ENCODE data around the gene EFCAB6.

Gene EFCAB6

GRCh38 chr22:43571181-43571580 is 240.9 kb downstream of the EFCAB6 start:
- no peak for FAIRE-seq
- no peak for TF ChIP-seq POLR2A (IDR thresholded peaks at IDR 0.05; ENCODE audit: low read depth, low read length)
- TF ChIP-seq TAF1 (IDR thresholded peaks at IDR 0.05; ENCODE audit: borderline replicate concordance, low read depth, low read length): no peak
- TF ChIP-seq POLR2AphosphoS5 (IDR thresholded peaks at IDR 0.05; ENCODE audit: low read depth, low read length): no peak
- no peak for DNase-seq (ENCODE audit: insufficient read length)

GRCh38 chr22:43570531-43571165 is 241.5 kb downstream of the EFCAB6 start:
- no peak for FAIRE-seq
- DNase-seq (ENCODE audit: insufficient read length): no peak
- TF ChIP-seq TAF1 (IDR thresholded peaks at IDR 0.05; ENCODE audit: borderline replicate concordance, low read depth, low read length) (no peak), POLR2AphosphoS5 (IDR thresholded peaks at IDR 0.05; ENCODE audit: low read depth, low read length) (no peak), POLR2A (IDR thresholded peaks at IDR 0.05; ENCODE audit: low read depth, low read length) (no peak)

- TF ChIP-seq POLR2A (IDR thresholded peaks at IDR 0.05; ENCODE audit: low read depth, low read length) (no peak), TAF1 (IDR thresholded peaks at IDR 0.05; ENCODE audit: borderline replicate concordance, low read depth, low read length) (no peak), POLR2AphosphoS5 (IDR thresholded peaks at IDR 0.05; ENCODE audit: low read depth, low read length) (no peak)
- no peak for FAIRE-seq
- no peak for DNase-seq (ENCODE audit: insufficient read length)
These were observed 243.0 kb downstream of the EFCAB6 start for GRCh38 chr22:43569111-43569510.

GRCh38 chr22:43567691-43568324 is 244.3 kb downstream of the EFCAB6 start:
- no peak for DNase-seq (ENCODE audit: insufficient read length)
- no peak for TF ChIP-seq POLR2AphosphoS5 (IDR thresholded peaks at IDR 0.05; ENCODE audit: low read depth, low read length)
- no peak for TF ChIP-seq POLR2A (IDR thresholded peaks at IDR 0.05; ENCODE audit: low read depth, low read length)
- TF ChIP-seq TAF1 (IDR thresholded peaks at IDR 0.05; ENCODE audit: borderline replicate concordance, low read depth, low read length): no peak
- FAIRE-seq: no peak

GRCh38 chr22:43566561-43567332 is 245.4 kb downstream of the EFCAB6 start:
- FAIRE-seq (no peak), DNase-seq (ENCODE audit: insufficient read length) (no peak)
- TF ChIP-seq POLR2A (IDR thresholded peaks at IDR 0.05; ENCODE audit: low read depth, low read length) (no peak), POLR2AphosphoS5 (IDR thresholded peaks at IDR 0.05; ENCODE audit: low read depth, low read length) (no peak), TAF1 (IDR thresholded peaks at IDR 0.05; ENCODE audit: borderline replicate concordance, low read depth, low read length) (no peak)

- FAIRE-seq (no peak), DNase-seq (ENCODE audit: insufficient read length) (no peak)
- TF ChIP-seq POLR2AphosphoS5 (IDR thresholded peaks at IDR 0.05; ENCODE audit: low read depth, low read length): no peak
These were observed 246.1 kb downstream of the EFCAB6 start for GRCh38 chr22:43566021-43566420.

GRCh38 chr22:43564859-43565258 is 247.2 kb downstream of the EFCAB6 start:
- TF ChIP-seq TAF1 (IDR thresholded peaks at IDR 0.05; ENCODE audit: borderline replicate concordance, low read depth, low read length): no peak
- no peak for TF ChIP-seq POLR2AphosphoS5 (IDR thresholded peaks at IDR 0.05; ENCODE audit: low read depth, low read length)
- no peak for TF ChIP-seq POLR2A (IDR thresholded peaks at IDR 0.05; ENCODE audit: low read depth, low read length)
- FAIRE-seq: no peak
- no peak for DNase-seq (ENCODE audit: insufficient read length)

- TF ChIP-seq POLR2A (IDR thresholded peaks at IDR 0.05; ENCODE audit: low read depth, low read length): no peak
- TF ChIP-seq TAF1 (IDR thresholded peaks at IDR 0.05; ENCODE audit: borderline replicate concordance, low read depth, low read length): no peak
- TF ChIP-seq POLR2AphosphoS5 (IDR thresholded peaks at IDR 0.05; ENCODE audit: low read depth, low read length): no peak
These were observed 248.5 kb downstream of the EFCAB6 start for GRCh38 chr22:43563571-43563970.

GRCh38 chr22:43562843-43563242 is 249.3 kb downstream of the EFCAB6 start:
- TF ChIP-seq TAF1 (IDR thresholded peaks at IDR 0.05; ENCODE audit: borderline replicate concordance, low read depth, low read length) (no peak), POLR2AphosphoS5 (IDR thresholded peaks at IDR 0.05; ENCODE audit: low read depth, low read length) (no peak), POLR2A (IDR thresholded peaks at IDR 0.05; ENCODE audit: low read depth, low read length) (no peak)
- FAIRE-seq (no peak), DNase-seq (ENCODE audit: insufficient read length) (no peak)

More at GRCh38 chr22:43563571-43563970, 248.5 kb downstream of the EFCAB6 start:
- FAIRE-seq (no peak), DNase-seq (ENCODE audit: insufficient read length) (no peak)

GRCh38 chr22:43561415-43562178 is 250.5 kb downstream of the EFCAB6 start:
- DNase-seq (ENCODE audit: insufficient read length): no peak

GRCh38 chr22:43560651-43561050 is 251.5 kb downstream of the EFCAB6 start:
- DNase-seq (ENCODE audit: insufficient read length): no peak
- FAIRE-seq: no peak
- TF ChIP-seq POLR2A (IDR thresholded peaks at IDR 0.05; ENCODE audit: low read depth, low read length) (no peak), POLR2AphosphoS5 (IDR thresholded peaks at IDR 0.05; ENCODE audit: low read depth, low read length) (no peak), TAF1 (IDR thresholded peaks at IDR 0.05; ENCODE audit: borderline replicate concordance, low read depth, low read length) (no peak)

More at GRCh38 chr22:43561415-43562178, 250.5 kb downstream of the EFCAB6 start:
- FAIRE-seq: no peak
- no peak for TF ChIP-seq TAF1 (IDR thresholded peaks at IDR 0.05; ENCODE audit: borderline replicate concordance, low read depth, low read length)
- TF ChIP-seq POLR2AphosphoS5 (IDR thresholded peaks at IDR 0.05; ENCODE audit: low read depth, low read length): no peak
- TF ChIP-seq POLR2A (IDR thresholded peaks at IDR 0.05; ENCODE audit: low read depth, low read length): no peak
